Measurements from ENCODE around the gene HNMT. TPM values are rescaled to one million over a fixed set of nuclear protein-coding genes. Genes with fewer than 3 reads are reported as not detected.

HNMT gene
- total RNA-seq, 4 donors from 2014 or later = 16.7 to 52.8 (median 47.7) TPM

GRCh38 chr2:137999273-137999672, 35.0 kb downstream of the HNMT start:
- peaks cover 0 to 18% of the 10 kb centered on the region in 2 donors for H3K36me3 ChIP-seq
- H3K4me1 ChIP-seq = no peaks in the 10 kb centered on the region
- ATAC-seq = no peak
- H3K27me3 ChIP-seq = no peaks in the 10 kb centered on the region
- WGBS, 2 donors (ENCODE audit: low coverage in 1 of 2) = 83 to 100% methylated on average over 1 of the region's 1 CpG
- no peak overlapping the region for H3K27ac ChIP-seq
- TF ChIP-seq POLR2AphosphoS5 (IDR thresholded peaks at IDR 0.05) (no peak), EP300 (IDR thresholded peaks at IDR 0.05) (no peak), CTCF (IDR thresholded peaks at IDR 0.05) (no peak), POLR2A (IDR thresholded peaks at IDR 0.05) (no peak)
- H3K4me3 ChIP-seq = no peak overlapping the region
- H3K9me3 ChIP-seq = no peaks in the 10 kb centered on the region

- Histone ChIP-seq H3K36me3 (peaks cover 0 to 23% of the 10 kb centered on the region in 2 donors), H3K4me1 (no peaks in the 10 kb centered on the region), H3K4me3 (no peak overlapping the region), H3K27ac (no peak overlapping the region), H3K27me3 (no peaks in the 10 kb centered on the region), H3K9me3 (no peaks in the 10 kb centered on the region)
- TF ChIP-seq CTCF (IDR thresholded peaks at IDR 0.05) (no peak), EP300 (IDR thresholded peaks at IDR 0.05) (no peak), POLR2A (IDR thresholded peaks at IDR 0.05) (no peak), POLR2AphosphoS5 (IDR thresholded peaks at IDR 0.05) (no peak)
- 60 to 94% methylated on average over 1 of the region's 1 CpG for WGBS, 2 donors (ENCODE audit: low coverage in 1 of 2)
- ATAC-seq = no peak
Measured at GRCh38 chr2:138000009-138000408, 35.7 kb downstream of the HNMT start.

GRCh38 chr2:138000796-138001195, 36.5 kb downstream of the HNMT start:
- no peak overlapping the region for H3K4me3 ChIP-seq
- H3K9me3 ChIP-seq = no peaks in the 10 kb centered on the region
- H3K27me3 ChIP-seq = no peaks in the 10 kb centered on the region
- TF ChIP-seq EP300 (IDR thresholded peaks at IDR 0.05) = no peak
- TF ChIP-seq POLR2A (IDR thresholded peaks at IDR 0.05) = no peak
- TF ChIP-seq POLR2AphosphoS5 (IDR thresholded peaks at IDR 0.05) = no peak
- no peak for TF ChIP-seq CTCF (IDR thresholded peaks at IDR 0.05)
- no peak overlapping the region for H3K27ac ChIP-seq
- ATAC-seq = no peak
- peaks cover 0 to 26% of the 10 kb centered on the region in 2 donors for H3K36me3 ChIP-seq
- no peaks in the 10 kb centered on the region for H3K4me1 ChIP-seq

GRCh38 chr2:138003411-138003810, 39.1 kb downstream of the HNMT start:
- Histone ChIP-seq H3K4me3 (no peak overlapping the region), H3K27ac (no peak overlapping the region), H3K9me3 (no peaks in the 10 kb centered on the region), H3K4me1 (no peaks in the 10 kb centered on the region), H3K27me3 (no peaks in the 10 kb centered on the region), H3K36me3 (peaks cover 0 to 41% of the 10 kb centered on the region in 2 donors)
- WGBS, 2 donors (ENCODE audit: low coverage in 1 of 2) = 53 to 54% methylated on average over 1 of the region's 1 CpG
- no peak for ATAC-seq
- TF ChIP-seq CTCF (IDR thresholded peaks at IDR 0.05) (no peak), POLR2A (IDR thresholded peaks at IDR 0.05) (no peak), POLR2AphosphoS5 (IDR thresholded peaks at IDR 0.05) (no peak), EP300 (IDR thresholded peaks at IDR 0.05) (no peak)

GRCh38 chr2:138007431-138007830, 43.2 kb downstream of the HNMT start:
- H3K36me3 ChIP-seq = peaks cover 0 to 46% of the 10 kb centered on the region in 2 donors
- no peaks in the 10 kb centered on the region for H3K9me3 ChIP-seq
- no peak overlapping the region for H3K27ac ChIP-seq
- ATAC-seq = no peak
- TF ChIP-seq POLR2AphosphoS5 (IDR thresholded peaks at IDR 0.05) (no peak), CTCF (IDR thresholded peaks at IDR 0.05) (no peak), POLR2A (IDR thresholded peaks at IDR 0.05) (no peak), EP300 (IDR thresholded peaks at IDR 0.05) (no peak)
- no peaks in the 10 kb centered on the region for H3K4me1 ChIP-seq
- H3K27me3 ChIP-seq = no peaks in the 10 kb centered on the region
- WGBS, 2 donors (ENCODE audit: low coverage in 1 of 2) = 90 to 100% methylated on average over 1 to 2 of the region's 2 CpGs
- no peak overlapping the region for H3K4me3 ChIP-seq

All from gastroesophageal sphincter (tissue), 4 donors.